HAP-1 (cell line): ENCODE data around the gene TMEM164.
"Not testable (repeated sequence)": the region's sequence is repeated elsewhere in the genome, so short reads cannot be mapped to it uniquely, and the experiment has no call there.

Source experiments
- DNase-seq, 2 experiments: peaks; one replicate each; pipeline ENCODE4 v3.0.0-alpha.2; 2016 to 2020; ENCODE audit warnings: low spot score in 2 of 2
- H3K27me3 ChIP-seq: fragments of 250-450 bp; sonication (Bioruptor Pico); 2 replicates; pipeline ENCODE4 v1.5.1; 2020; ENCODE audit warnings: low read depth, mild to moderate bottlenecking, moderate library complexity
- H3K36me3 ChIP-seq: fragments of 250-450 bp; sonication (Bioruptor Pico); replicated peaks from 2 replicates; pipeline ENCODE4 v1.5.1; 2020; ENCODE audit warnings: mild to moderate bottlenecking
- H3K4me1 ChIP-seq: fragments of 250-450 bp; sonication (Bioruptor Pico); 2 replicates; pipeline ENCODE4 v1.5.1; 2020; ENCODE audit warnings: mild to moderate bottlenecking
- H3K4me3 ChIP-seq: fragments of 250-450 bp; sonication (Bioruptor Pico); 2 replicates; pipeline ENCODE4 v1.5.1; 2020; ENCODE audit warnings: mild to moderate bottlenecking, moderate library complexity
- H3K9me3 ChIP-seq: fragments of 250-450 bp; sonication (Bioruptor Pico); 2 replicates; pipeline ENCODE4 v1.5.1; 2020; ENCODE audit warnings: mild to moderate bottlenecking, moderate library complexity
- in situ Hi-C: fragments of 300-500 bp; cut with MboI; formaldehyde crosslinking; loops from 3 replicates; pipeline ENCODE4 v1.14.3; 2020; ENCODE audit warnings: low sequenced_read_pairs, inconsistent platforms, mixed read lengths

Gene TMEM164

DNA sequence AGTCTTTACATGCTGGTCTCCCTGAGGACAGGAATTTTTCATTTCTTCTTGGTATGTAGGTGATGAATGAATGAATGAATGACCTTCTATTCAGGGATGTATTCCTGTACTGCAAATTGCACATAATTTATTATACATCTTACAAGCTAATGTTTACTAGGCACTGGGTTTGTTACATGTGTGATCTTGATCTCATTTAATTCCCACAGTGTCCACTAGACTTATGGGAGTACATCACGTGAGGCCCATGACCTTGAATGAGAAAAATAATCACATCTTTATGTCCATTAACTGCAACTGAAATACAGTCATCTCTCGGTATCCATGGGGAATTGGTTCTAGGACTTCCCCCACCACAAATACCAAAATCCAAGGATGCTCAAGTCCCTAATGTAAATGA, 150.3 kb downstream of the TMEM164 start:
- H3K4me1 ChIP-seq = no peaks in the 10 kb centered on the region
- DNase-seq = no peak
- in situ Hi-C loops = no loop called here
- H3K9me3 ChIP-seq = no peaks in the 10 kb centered on the region
- H3K27me3 ChIP-seq = no peaks in the 10 kb centered on the region
- H3K4me3 ChIP-seq = no peak overlapping the region
- H3K36me3 ChIP-seq = no peaks in the 10 kb centered on the region; the same call in 1 of the 2 replicates

DNA sequence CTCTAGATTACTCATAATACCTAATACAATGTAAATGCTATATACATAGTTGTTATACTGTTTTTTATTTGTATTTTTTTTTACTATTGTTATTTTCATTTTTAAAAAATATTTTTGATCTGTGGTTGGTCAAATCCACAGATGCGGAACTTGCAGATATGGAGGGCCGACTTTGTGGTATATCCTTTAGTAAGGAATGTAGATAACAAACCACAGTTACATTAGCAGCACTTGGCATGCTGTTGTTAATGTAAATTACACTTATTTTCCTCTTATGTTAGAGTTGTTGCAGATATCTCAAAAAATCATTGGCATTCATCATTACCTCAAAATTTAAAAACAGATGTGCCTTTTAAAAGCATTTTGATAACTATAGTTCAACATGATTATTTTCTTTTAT, 151.0 kb downstream of the TMEM164 start:
- in situ Hi-C loops = no loop called here
- H3K9me3 ChIP-seq = no peaks in the 10 kb centered on the region
- H3K27me3 ChIP-seq = no peaks in the 10 kb centered on the region
- no peak for DNase-seq
- H3K4me1 ChIP-seq = no peaks in the 10 kb centered on the region
- no peaks in the 10 kb centered on the region; the same call in 1 of the 2 replicates for H3K36me3 ChIP-seq
- H3K4me3 ChIP-seq = no peak overlapping the region

DNA sequence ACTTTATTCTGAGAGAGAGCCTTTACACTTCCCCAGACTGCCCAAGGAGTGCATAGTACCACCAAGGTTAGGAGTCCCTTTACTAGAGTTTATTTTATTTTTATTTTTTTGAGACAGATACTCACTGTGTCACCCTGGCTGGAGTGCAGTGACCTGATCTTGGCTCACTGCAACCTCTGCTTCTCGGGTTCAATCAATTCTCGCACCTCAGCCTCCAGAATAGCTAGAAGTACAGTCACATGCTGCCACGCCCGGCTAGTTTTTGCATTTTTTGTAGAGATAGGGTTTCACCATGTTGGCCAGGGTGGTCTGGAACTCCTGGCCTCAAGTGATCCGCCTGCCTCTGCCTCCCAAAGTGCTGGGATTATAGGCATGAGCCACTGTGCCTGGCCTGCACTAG, 151.4 kb downstream of the TMEM164 start:
- H3K27me3 ChIP-seq, H3K4me1 ChIP-seq, H3K4me3 ChIP-seq, H3K36me3 ChIP-seq, H3K9me3 ChIP-seq, in situ Hi-C loops, DNase-seq: not testable (repeated sequence)

DNA sequence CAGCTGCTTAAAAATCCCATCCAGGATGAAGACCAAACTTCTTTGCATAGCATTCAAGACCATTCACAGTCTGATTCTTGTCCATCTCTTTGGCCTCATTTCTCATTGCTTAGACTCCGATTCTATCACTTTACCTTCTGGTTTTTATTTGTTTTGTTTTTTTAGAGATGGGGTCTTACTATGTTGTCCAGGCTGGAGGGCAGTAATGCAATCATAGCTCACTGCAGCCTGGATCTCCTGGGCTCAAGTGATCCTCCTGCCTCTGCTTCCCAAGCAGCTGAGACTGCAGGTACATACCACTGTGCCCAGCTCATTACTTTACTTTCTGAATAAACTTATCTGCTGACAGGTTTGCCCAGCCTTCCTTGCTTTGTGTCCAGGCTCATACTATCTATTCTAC, 152.8 kb downstream of the TMEM164 start:
- Histone ChIP-seq H3K4me3 (no peak overlapping the region), H3K27me3 (no peaks in the 10 kb centered on the region), H3K9me3 (no peaks in the 10 kb centered on the region), H3K36me3 (no peaks in the 10 kb centered on the region; the same call in 1 of the 2 replicates), H3K4me1 (no peaks in the 10 kb centered on the region)
- in situ Hi-C loops = loop anchor here (5.0 kb wide), 1 partner anchor 257 kb away; no protein-coding TSS in a partner anchor
- no peak for DNase-seq

DNA sequence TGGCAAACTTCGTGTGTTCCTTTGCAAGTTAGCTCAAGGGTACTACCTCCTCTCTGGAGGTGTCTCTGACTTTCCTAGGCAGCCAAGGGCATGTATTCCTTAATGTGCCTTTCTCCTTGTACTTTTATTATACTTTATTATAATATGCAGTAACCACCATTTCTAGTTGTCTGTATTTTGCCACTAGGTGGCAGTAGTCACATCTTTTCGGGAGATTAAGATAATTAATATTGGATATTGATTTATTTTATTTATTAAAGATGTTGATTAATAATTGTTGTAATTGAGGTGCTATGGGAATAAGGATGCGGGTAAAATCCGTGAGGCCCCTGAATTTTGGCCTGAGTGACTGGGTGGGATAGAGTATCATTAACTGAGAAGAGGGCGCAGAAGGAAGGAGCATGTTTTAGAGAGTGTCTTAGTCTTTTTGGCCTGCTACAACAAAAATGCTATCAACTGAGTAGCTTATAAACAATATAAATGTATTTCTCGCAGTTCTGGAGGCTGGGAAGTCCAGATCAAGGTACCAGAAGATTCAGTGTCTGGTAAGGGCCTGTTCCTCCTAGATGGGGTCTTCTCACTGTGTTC, 153.3 kb downstream of the TMEM164 start:
- no peaks in the 10 kb centered on the region for H3K9me3 ChIP-seq
- peak in 1 of 2 experiments; percentile 9 for DNase-seq
- in situ Hi-C loops = loop anchor here (5.0 kb wide), 1 partner anchor 256 kb away; no protein-coding TSS in a partner anchor

DNA sequence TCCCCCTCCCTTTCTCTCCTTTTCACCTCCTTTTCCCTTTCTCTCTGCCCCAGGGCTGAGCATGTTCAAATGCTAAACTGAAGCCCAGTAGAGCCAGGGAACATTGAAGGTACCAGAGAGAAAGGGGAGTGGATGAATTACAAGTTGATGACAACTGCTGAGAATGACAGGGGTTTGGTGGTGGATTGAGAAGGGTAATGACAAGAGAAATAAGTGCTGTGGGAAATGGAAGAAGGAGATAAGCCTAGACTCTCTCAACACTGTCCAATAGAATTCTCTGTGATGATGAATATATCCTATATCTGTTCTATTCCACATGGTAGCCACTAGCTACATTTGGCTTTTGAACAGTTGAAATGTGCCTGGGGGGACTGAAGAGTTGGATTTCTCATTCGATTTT, 154.5 kb downstream of the TMEM164 start:
- no peak for DNase-seq
- Histone ChIP-seq H3K27me3 (no peaks in the 10 kb centered on the region), H3K4me3 (no peak overlapping the region), H3K9me3 (no peaks in the 10 kb centered on the region), H3K4me1 (no peaks in the 10 kb centered on the region), H3K36me3 (no peaks in the 10 kb centered on the region)
- in situ Hi-C loops = loop anchor here (5.0 kb wide), 1 partner anchor 255 kb away; no protein-coding TSS in a partner anchor

More for the DNA sequence above, 153.3 kb downstream of the TMEM164 start:
- Histone ChIP-seq H3K36me3 (no peaks in the 10 kb centered on the region), H3K4me3 (no peak overlapping the region), H3K4me1 (no peaks in the 10 kb centered on the region), H3K27me3 (no peaks in the 10 kb centered on the region)

DNA sequence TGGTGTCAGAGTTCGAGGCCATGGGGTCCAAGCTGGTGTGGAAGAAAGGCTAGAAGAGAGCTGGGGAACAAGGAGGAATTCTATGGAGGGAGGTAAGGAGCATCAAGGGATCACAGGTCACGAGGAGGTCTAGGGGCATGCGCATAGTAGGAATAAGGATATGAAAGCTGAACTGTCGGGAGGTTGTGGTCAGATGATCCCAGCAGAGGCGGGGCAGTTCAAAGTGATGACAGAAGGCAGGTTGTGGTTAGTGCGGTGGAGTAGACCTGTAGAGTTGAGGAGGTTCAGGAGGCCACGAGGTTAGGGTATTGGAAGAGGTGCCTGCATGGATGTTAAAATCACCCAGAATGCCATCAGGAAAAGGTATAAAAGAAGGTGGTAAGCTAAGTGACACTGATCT, 156.3 kb downstream of the TMEM164 start:
- in situ Hi-C loops = loop anchor here (5.0 kb wide), 1 partner anchor 253 kb away; no protein-coding TSS in a partner anchor
- no peak for DNase-seq
- no peaks in the 10 kb centered on the region for H3K4me1 ChIP-seq
- H3K27me3 ChIP-seq = no peaks in the 10 kb centered on the region
- no peak overlapping the region for H3K4me3 ChIP-seq
- no peaks in the 10 kb centered on the region for H3K36me3 ChIP-seq
- no peaks in the 10 kb centered on the region for H3K9me3 ChIP-seq

DNA sequence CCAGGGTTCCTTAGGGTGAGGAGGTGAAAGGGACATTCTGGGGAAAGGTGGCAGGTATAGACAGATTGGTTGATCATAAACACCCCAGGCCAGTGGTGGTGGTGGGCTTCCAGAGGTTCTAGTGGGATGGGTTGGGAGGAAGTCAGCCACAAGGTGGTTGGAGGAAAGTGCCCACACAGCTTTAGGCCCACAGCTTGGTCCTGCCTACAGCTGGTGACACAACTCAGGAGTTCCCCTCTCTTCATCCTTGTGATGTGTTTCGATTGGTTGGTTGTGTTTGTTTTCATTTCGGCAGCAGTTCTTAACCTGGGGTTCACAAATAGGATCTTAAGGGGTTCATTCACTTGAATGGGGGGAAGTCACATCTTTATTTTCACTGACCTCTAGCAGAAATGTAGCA, 157.0 kb downstream of the TMEM164 start:
- in situ Hi-C loops = loop anchor here (5.0 to 10.0 kb wide), 2 partner anchors 252 to 695 kb away; no protein-coding TSS in a partner anchor
- no peak for DNase-seq
- H3K4me3 ChIP-seq = no peak overlapping the region
- H3K27me3 ChIP-seq = no peaks in the 10 kb centered on the region
- no peaks in the 10 kb centered on the region for H3K36me3 ChIP-seq
- H3K9me3 ChIP-seq = no peaks in the 10 kb centered on the region
- H3K4me1 ChIP-seq = no peaks in the 10 kb centered on the region

DNA sequence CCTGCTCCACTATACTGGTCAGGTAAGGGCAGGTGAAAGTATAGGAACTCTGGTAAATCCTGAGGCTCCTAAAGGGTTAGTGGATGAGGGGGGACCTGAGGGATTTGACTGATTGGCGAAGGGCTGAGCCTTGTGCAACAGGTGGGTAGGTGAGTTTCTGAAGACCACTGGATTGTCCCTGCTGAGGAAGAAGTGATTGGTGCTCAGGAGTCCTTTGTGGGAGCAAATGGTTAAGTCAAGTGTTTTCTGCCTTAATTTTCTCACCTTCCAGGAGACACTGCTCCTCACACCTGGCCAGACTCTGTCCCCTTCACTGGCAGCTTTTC, 158.4 kb downstream of the TMEM164 start:
- DNase-seq = no peak
- no peaks in the 10 kb centered on the region for H3K4me1 ChIP-seq
- H3K36me3 ChIP-seq = no peaks in the 10 kb centered on the region
- in situ Hi-C loops = loop anchor here (10.0 kb wide), 1 partner anchor 693 kb away; no protein-coding TSS in a partner anchor
- H3K9me3 ChIP-seq = no peaks in the 10 kb centered on the region
- no peak overlapping the region for H3K4me3 ChIP-seq
- no peaks in the 10 kb centered on the region for H3K27me3 ChIP-seq

DNA sequence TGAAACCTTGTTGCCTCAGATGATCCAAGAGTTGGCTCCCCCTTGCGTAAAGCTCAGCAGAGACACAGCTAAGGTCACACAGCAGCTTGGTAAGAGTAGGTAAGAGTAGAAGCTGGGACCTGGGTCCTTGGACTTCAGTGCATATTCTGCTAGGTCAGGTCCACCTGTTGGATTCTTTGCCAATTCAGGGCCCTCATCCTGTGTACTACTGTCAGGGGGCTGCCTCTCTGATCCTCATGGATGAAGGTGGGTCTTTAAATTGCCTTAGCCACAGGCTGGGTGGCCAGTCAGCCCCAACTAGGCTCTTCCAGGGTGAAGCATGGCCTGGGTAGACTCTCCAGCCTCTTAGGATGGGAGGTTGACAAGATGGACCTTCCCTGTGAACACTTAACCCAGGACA, 159.2 kb downstream of the TMEM164 start:
- no peak for DNase-seq
- in situ Hi-C loops = loop anchor here (10.0 kb wide), 1 partner anchor 693 kb away; no protein-coding TSS in a partner anchor
- H3K4me1 ChIP-seq = no peaks in the 10 kb centered on the region
- no peaks in the 10 kb centered on the region for H3K36me3 ChIP-seq
- no peak overlapping the region for H3K4me3 ChIP-seq
- H3K27me3 ChIP-seq = no peaks in the 10 kb centered on the region
- H3K9me3 ChIP-seq = no peaks in the 10 kb centered on the region

DNA sequence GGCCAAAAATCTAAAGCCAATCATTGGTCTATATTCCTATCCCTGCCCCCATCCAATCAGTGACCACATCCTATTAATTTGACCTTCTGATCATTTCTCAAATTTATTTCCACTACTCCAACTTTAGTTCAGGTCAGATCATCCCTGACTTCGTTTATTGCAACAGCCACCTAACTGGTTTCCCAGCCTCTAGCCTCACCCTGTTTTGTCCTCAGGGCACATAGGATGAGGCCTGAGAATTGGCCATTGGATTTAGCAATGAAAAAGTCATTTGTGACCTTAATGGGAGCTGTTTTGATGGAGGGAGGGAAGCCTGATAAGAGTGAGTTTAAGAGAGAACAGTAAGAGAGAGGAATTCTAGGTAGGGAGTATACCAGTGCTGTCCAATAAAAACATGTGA, 160.0 kb downstream of the TMEM164 start:
- Histone ChIP-seq H3K36me3 (no peaks in the 10 kb centered on the region), H3K9me3 (no peaks in the 10 kb centered on the region)
- in situ Hi-C loops = loop anchor here (10.0 kb wide), 1 partner anchor 692 kb away; no protein-coding TSS in a partner anchor

DNA sequence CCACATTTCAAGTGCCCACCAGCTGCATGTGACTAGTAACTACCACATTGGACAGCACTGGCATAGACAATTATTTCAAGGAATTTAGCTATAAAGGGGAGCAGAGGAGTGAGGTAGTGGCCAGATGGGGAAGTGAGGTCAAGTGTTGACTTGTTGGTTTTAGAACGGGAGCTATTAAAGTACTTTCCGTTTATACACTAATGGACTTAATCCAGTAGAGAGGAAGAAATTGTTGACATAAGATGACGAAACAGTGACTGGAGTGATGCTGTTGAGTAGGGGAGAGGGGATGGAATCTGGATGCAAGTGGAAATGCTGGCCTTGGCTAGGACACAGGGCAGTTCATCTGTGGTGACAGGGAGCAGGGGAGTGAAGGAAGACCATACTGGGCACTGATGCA, 160.6 kb downstream of the TMEM164 start:
- H3K4me1 ChIP-seq = no peaks in the 10 kb centered on the region
- H3K27me3 ChIP-seq = no peaks in the 10 kb centered on the region
- DNase-seq = no peak
- in situ Hi-C loops = loop anchor here (10.0 kb wide), 1 partner anchor 691 kb away; no protein-coding TSS in a partner anchor
- no peaks in the 10 kb centered on the region for H3K36me3 ChIP-seq
- H3K4me3 ChIP-seq = no peak overlapping the region
- no peaks in the 10 kb centered on the region for H3K9me3 ChIP-seq

More for the DNA sequence above, 160.0 kb downstream of the TMEM164 start:
- Histone ChIP-seq H3K27me3 (no peaks in the 10 kb centered on the region), H3K4me3 (no peak overlapping the region), H3K4me1 (no peaks in the 10 kb centered on the region)
- DNase-seq = no peak

DNA sequence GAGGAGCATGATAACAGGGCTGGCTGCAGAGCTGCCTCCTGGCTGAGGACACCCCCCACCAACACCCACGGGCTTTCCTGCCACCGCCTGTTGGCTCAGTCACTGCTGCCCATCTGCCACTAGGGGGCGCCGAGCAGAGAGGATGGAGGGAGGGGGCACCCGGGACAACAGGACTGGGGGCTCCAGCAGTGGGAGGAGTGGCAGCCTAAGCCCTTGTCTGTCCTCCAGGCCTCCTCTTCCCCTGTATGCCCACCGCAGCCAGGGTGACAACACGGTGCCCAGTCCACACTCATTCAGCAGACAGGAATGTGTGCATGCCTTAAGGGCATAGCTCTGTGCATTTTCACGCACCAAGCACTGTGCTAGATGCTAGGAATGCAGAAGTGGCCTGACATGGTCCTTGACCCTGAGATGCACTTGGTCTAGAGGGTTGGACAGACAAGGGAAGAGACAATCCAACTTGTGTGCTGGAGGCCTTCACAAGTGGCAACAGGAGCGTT, 165.1 kb downstream of the TMEM164 start:
- DNase-seq = peak in 1 of 2 experiments; percentile 72
- in situ Hi-C loops = loop anchor here (10.0 kb wide), 1 partner anchor 687 kb away; no protein-coding TSS in a partner anchor
- Histone ChIP-seq H3K36me3 (no peaks in the 10 kb centered on the region), H3K4me3 (no peak overlapping the region), H3K4me1 (no peaks in the 10 kb centered on the region), H3K9me3 (no peaks in the 10 kb centered on the region), H3K27me3 (no peaks in the 10 kb centered on the region)

DNA sequence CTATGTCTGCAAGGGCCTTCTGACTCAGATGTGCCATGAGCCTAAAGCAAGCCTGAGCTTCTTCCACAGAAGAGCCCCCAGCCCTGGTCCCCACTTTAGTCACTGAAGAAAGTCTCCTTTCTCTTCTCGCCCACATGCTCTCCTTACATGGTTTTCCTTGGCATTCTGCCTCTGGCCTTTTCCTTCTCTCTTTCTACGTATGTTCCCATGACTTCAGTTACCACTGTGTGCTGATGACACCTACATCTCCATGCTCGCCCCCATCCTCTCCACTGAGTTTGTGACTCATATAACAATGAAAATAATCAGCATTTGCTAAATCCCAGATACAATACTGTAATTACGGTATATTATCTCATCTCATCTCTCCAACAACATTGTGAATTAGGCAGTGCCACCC, 165.7 kb downstream of the TMEM164 start:
- Histone ChIP-seq H3K4me1 (no peaks in the 10 kb centered on the region), H3K9me3 (no peaks in the 10 kb centered on the region), H3K4me3 (no peak overlapping the region), H3K36me3 (no peaks in the 10 kb centered on the region), H3K27me3 (no peaks in the 10 kb centered on the region)
- in situ Hi-C loops = loop anchor here (10.0 kb wide), 1 partner anchor 686 kb away; no protein-coding TSS in a partner anchor
- DNase-seq = no peak
